ENCODE data around the gene RASSF8.

DNA sequence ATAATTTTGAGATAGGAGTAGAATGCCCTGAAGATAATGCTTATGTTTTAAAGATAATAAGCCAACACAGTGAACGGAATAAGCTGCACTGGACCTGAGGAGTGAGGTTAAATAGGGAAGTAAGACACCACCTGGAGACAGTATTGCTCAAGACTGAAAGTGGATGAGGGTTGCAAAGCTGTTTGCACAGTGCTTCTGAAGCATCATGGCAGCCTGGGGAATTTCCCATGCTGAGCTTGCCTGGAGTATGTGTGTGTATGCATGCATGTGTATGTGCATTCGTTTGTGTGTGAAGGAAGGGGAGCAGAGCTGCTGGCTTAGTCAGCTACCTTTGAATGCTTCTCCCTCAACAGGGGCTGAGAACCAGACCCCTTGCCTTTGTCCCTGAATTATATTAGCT, 130.5 kb downstream of the RASSF8 start:
- TF ChIP-seq, protein P1, sequence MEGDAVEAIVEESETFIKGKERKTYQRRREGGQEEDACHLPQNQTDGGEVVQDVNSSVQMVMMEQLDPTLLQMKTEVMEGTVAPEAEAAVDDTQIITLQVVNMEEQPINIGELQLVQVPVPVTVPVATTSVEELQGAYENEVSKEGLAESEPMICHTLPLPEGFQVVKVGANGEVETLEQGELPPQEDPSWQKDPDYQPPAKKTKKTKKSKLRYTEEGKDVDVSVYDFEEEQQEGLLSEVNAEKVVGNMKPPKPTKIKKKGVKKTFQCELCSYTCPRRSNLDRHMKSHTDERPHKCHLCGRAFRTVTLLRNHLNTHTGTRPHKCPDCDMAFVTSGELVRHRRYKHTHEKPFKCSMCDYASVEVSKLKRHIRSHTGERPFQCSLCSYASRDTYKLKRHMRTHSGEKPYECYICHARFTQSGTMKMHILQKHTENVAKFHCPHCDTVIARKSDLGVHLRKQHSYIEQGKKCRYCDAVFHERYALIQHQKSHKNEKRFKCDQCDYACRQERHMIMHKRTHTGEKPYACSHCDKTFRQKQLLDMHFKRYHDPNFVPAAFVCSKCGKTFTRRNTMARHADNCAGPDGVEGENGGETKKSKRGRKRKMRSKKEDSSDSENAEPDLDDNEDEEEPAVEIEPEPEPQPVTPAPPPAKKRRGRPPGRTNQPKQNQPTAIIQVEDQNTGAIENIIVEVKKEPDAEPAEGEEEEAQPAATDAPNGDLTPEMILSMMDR (IDR thresholded peaks at IDR 0.05), result no peak
- TF ChIP-seq POLR2A (IDR thresholded peaks at IDR 0.05), result no peak

All from heart left ventricle (tissue), 13 donors.